Gastrocnemius medialis (tissue), 4 donors: ENCODE results near the gene PNMA5.

ENCODE experiments used
- CTCF ChIP-seq, 5 experiments: fragments of 450-650 bp in 3 of 5; fragments of 200-600 bp in 2 of 5; sonication (generic) in 2 of 5; IDR thresholded peaks in 4 of 5; conservative IDR thresholded peaks in 1 of 5; 1 replicate in 4 of 5; 2 replicates in 1 of 5; pipeline ENCODE4 v1.5.1; 2016 to 2019; ENCODE audit warnings: antibody characterized with exemption in 5 of 5, mild to moderate bottlenecking in 3 of 5, moderate library complexity in 3 of 5
- POLR2A ChIP-seq, 2 donors: fragments of 450-650 bp; IDR thresholded peaks; one replicate each; pipeline ENCODE4 v1.6.1; 2017; ENCODE audit warnings: antibody characterized with exemption in 2 of 2, mild to moderate bottlenecking in 2 of 2, moderate library complexity in 2 of 2

GRCh38 chrX:153019166-153019565, 25.2 kb upstream of the PNMA5 start:
- no peak for TF ChIP-seq CTCF (IDR thresholded peaks at IDR 0.05 in 4 of 5, conservative IDR thresholded peaks at IDR 0.05 in 1 of 5)
- no peak for TF ChIP-seq POLR2A (IDR thresholded peaks at IDR 0.05)
